GM12878 (cell line): ENCODE measurements around the gene EBI3. TPM values are rescaled to one million over a fixed set of nuclear protein-coding genes. Genes with fewer than 3 reads are reported as not detected.

ENCODE experiments used
- ATAC-seq: fragments of 200-7000 bp; cut with Tn5 transposase; 3 replicates; pipeline ENCODE4 v1.9.1; 2020; ENCODE audit warnings: mild to moderate bottlenecking, moderate library complexity
- BruUV-seq: library from RNA; stranded (reverse); fragments of 400-500 nt; replicated peaks from 2 replicates; lab custom pipeline; 2021; lab: Mats Ljungman, UMichigan
- CTCF ChIA-PET: fragments of 300-600 bp; sonication (Branson Sonifier 250); formaldehyde crosslinking; extraction: SDS; loops from one replicate; lab custom pipeline; 2021; ENCODE audit warnings: inconsistent platforms; lab: Yijun Ruan, JAX
- POLR2A ChIA-PET: fragments of 350-600 bp; formaldehyde crosslinking; extraction: SDS; loops from one replicate; lab custom pipeline; 2021; ENCODE audit warnings: inconsistent platforms; lab: Charles Lee
- RAD21 ChIA-PET: fragments of 300-600 bp; sonication (Branson Sonifier 250); formaldehyde crosslinking; loops from one replicate; lab custom pipeline; 2023; ENCODE audit warnings: antibody characterized with exemption; ENCODE audit not compliant: unreplicated experiment; lab: Charles Lee
- SMC1A ChIA-PET: fragments of 300-600 bp; sonication (Branson Sonifier 250); formaldehyde crosslinking; loops from one replicate; lab custom pipeline; 2023; ENCODE audit not compliant: unreplicated experiment, uncharacterized antibody; lab: Charles Lee
- DNase-seq: peaks from one replicate; pipeline ENCODE4 v3.0.0-alpha.2; 2011; ENCODE audit warnings: low read depth, low spot score
- FAIRE-seq: peaks from 3 replicates; lab custom pipeline; 2011; peaks lifted over from hg19 to GRCh38; lab: Jason Lieb, UNC
- H2AFZ ChIP-seq: 2 replicates; pipeline ENCODE4 v1.6.0; 2011; ENCODE audit warnings: low read depth, low read length, control low read depth; ENCODE audit not compliant: control insufficient read depth
- H3K27ac ChIP-seq: 2 replicates; pipeline ENCODE4 v1.5.1; 2011; ENCODE audit warnings: control low read depth; ENCODE audit not compliant: control insufficient read depth, insufficient read depth
- H3K27me3 ChIP-seq, 2 experiments: replicated peaks in 1 of 2; 2 replicates each; pipeline versions ENCODE4 v1.6.0 to v1.6.1; 2011; ENCODE audit warnings: low read length in 1 of 2; ENCODE audit not compliant: control insufficient read depth in 2 of 2, insufficient read depth in 2 of 2
- H3K36me3 ChIP-seq, 2 experiments: 2 replicates each; pipeline ENCODE4 v1.5.1; 2011; ENCODE audit warnings: low read length in 1 of 2; ENCODE audit not compliant: control insufficient read depth in 2 of 2, insufficient read depth in 2 of 2
- H3K4me1 ChIP-seq: 2 replicates; pipeline ENCODE4 v1.6.1; 2011; ENCODE audit warnings: mild to moderate bottlenecking, low read length, moderate library complexity, mixed read lengths; ENCODE audit not compliant: control insufficient read depth, insufficient read depth
- H3K4me2 ChIP-seq: 2 replicates; pipeline ENCODE4 v1.6.0; 2011; ENCODE audit warnings: control low read depth; ENCODE audit not compliant: control insufficient read depth, insufficient read depth
- H3K4me3 ChIP-seq: fragments of 200-600 bp; sonication (generic); 2 replicates; pipeline ENCODE4 v1.5.1; 2016
- H3K79me2 ChIP-seq: 2 replicates; pipeline ENCODE4 v1.6.0; 2011; ENCODE audit warnings: low read length; ENCODE audit not compliant: control insufficient read depth, insufficient read depth
- H3K9ac ChIP-seq: 2 replicates; pipeline ENCODE4 v1.8.0; 2011; ENCODE audit warnings: low read length, control low read depth, mixed read lengths; ENCODE audit not compliant: control insufficient read depth, insufficient read depth
- H3K9me3 ChIP-seq: replicated peaks from 3 replicates; pipeline ENCODE4 v1.5.1; 2011; ENCODE audit warnings: mild to moderate bottlenecking, low read length; ENCODE audit not compliant: control insufficient read depth, insufficient read depth
- H4K20me1 ChIP-seq: 2 replicates; pipeline ENCODE4 v1.6.0; 2011; ENCODE audit not compliant: control insufficient read depth, insufficient read depth
- BHLHE40 ChIP-seq, 2 experiments: fragments of 450-650 bp in 1 of 2; IDR thresholded peaks; 2 replicates each; pipeline ENCODE4 v1.6.1; 2011 to 2017; ENCODE audit warnings: low read depth in 2 of 2, borderline replicate concordance in 1 of 2, improper control_type of control experiment in 1 of 2, low read length in 1 of 2, mild to moderate bottlenecking in 1 of 2
- EP300 ChIP-seq, 2 experiments: fragments of 150-350 bp in 1 of 2; IDR thresholded peaks; 2 replicates each; pipeline ENCODE4 v1.6.1; 2011 to 2012; ENCODE audit warnings: low read depth in 2 of 2, low read length in 2 of 2, borderline replicate concordance in 1 of 2, improper control_type of control experiment in 1 of 2, inconsistent platforms in 1 of 2; ENCODE audit not compliant: control insufficient read depth in 1 of 2
- PAX5 ChIP-seq: IDR thresholded peaks from 2 replicates; pipeline ENCODE4 v1.6.1; 2011; ENCODE audit warnings: low read depth, low read length, borderline replicate concordance
- WGBS: methylation state at CpG from one replicate; pipeline ENCODE4 v1.1.6; 2016; ENCODE audit warnings: low lambda C conversion rate; ENCODE audit not compliant: insufficient replicate concordance, insufficient coverage; ENCODE audit errors: missing lambda C conversion rate; 5-methylcytosine and 5-hydroxymethylcytosine counted together
- in situ Hi-C: fragments of 300-500 bp; cut with MboI; formaldehyde crosslinking; loops from 9 replicates; pipeline ENCODE4 v1.14.3; 2018; ENCODE audit warnings: mixed read lengths
- intact Hi-C: fragments of 100-400 bp; cut with micrococcal nuclease; formaldehyde crosslinking; loops from one replicate; pipeline ENCODE4 v1.14.2; 2022; ENCODE audit not compliant: unreplicated experiment
- polyA plus RNA-seq, 11 experiments: library from polyadenylated mRNA; depleted of rRNA in 4 of 11; unstranded in 6 of 11; stranded (reverse) in 5 of 11; fragments of >200 nt; fragmentation: Nextera tagmentation in 4 of 11; fragmentation: Illumina TruSeq in 1 of 11; extraction: Ambion mirVana in 4 of 11; extraction: Trizol in 1 of 11; gene quantifications; 1 replicate in 1 of 11; 2 replicates in 10 of 11; pipeline versions ENCODE4 v1.2.1 to v1.2.3, GENCODE V29; 2011 to 2016; ENCODE audit warnings: inconsistent platforms in 2 of 11, missing spikeins in 2 of 11, low read depth in 1 of 11
- total RNA-seq, 4 experiments: library from RNA; depleted of rRNA in 3 of 4; stranded (reverse); fragments of >200 nt in 3 of 4; fragmentation: Illumina TruSeq in 1 of 4; extraction: Trizol in 1 of 4; gene quantifications; 2 replicates each; pipeline versions ENCODE4 v1.2.1 to v1.2.3, GENCODE V29; 2013 to 2021
- TF ChIP-seq, protein P1 (sequence below): IDR thresholded peaks from 2 replicates; pipeline ENCODE4 v1.6.1; 2012; ENCODE audit warnings: low read depth, low read length, improper control_type of control experiment
- TF ChIP-seq, protein P2 (sequence below): fragments of 450-650 bp; formaldehyde crosslinking; IDR thresholded peaks from 2 replicates; pipeline ENCODE4 v1.4.0; 2020; ENCODE audit warnings: mild to moderate bottlenecking, moderate library complexity
- TF ChIP-seq, protein P3 (sequence below): fragments of 450-650 bp; IDR thresholded peaks from 2 replicates; pipeline ENCODE4 v1.6.1; 2016; ENCODE audit warnings: mild to moderate bottlenecking
- TF ChIP-seq, protein P4 (sequence below): fragments of 450-650 bp; IDR thresholded peaks from 2 replicates; pipeline ENCODE4 v1.6.1; 2017; ENCODE audit warnings: borderline replicate concordance
- TF ChIP-seq, protein P5 (sequence below): fragments of 450-650 bp; IDR thresholded peaks from 2 replicates; pipeline ENCODE4 v1.6.1; 2017; ENCODE audit warnings: antibody characterized with exemption, mild to moderate bottlenecking, moderate library complexity

EBI3 gene
- total and polyA plus RNA-seq, 10 of the 15 experiments (the other 5 are each of a cell fraction or from before 2014, with no cell fraction given), result 22.0 to 288 (median 186) TPM

DNA sequence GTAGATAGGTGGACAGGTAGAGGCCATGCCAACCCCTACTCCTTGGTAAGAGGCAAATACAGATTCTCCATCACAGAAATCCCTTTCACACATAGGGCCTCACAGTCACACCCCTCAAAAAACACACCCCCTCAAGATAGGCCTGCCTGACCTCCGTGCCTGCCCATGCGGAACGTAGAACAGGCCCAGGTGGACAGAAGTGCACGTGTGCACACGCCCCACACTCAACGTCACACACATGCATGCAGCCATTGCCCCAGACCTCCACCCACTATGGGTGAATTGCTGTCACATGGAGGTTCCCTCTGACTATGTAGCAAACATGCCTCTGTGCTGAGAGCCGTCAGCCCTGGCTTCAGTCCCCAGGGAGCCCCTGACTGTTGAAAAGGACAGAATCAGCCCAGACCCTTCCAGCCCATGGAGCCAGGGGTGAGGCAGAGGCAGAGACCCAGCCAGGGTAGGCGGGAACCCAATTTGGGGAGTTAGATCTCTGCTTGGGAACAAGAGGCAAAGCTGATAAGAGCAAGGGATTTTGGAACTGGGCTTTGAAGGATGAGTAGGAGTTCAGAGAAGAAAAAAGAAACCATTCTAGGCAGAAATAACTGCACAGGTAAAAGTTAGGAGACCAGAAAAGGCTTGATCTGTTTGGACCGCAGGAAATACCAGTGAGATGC is 43.8 kb upstream of the EBI3 start:
- FAIRE-seq (no peak), ATAC-seq (no peak), DNase-seq (no peak)
- no peaks in the 10 kb centered on the region for H3K36me3 ChIP-seq
- in situ Hi-C loops, result no loop called here
- WGBS, result 32% methylated on average over 9 of the region's 9 CpGs
- H3K79me2 ChIP-seq, result peaks cover 14% of the 10 kb centered on the region
- peaks cover 11% of the 10 kb centered on the region for H3K4me1 ChIP-seq
- BruUV-seq, result no TSS peak
- no peaks in the 10 kb centered on the region for H3K9me3 ChIP-seq
- H3K27ac ChIP-seq, result no peak overlapping the region
- ChIA-PET POLR2A (no interaction called here), CTCF (interaction anchor here (1.5 to 4.7 kb wide), 2 partner anchors 32 to 46 kb away, joined by 4 to 32 read pairs; partner anchors contain the start of gene CREB3L3), RAD21 (no interaction called here), SMC1A (no interaction called here)
- H3K9ac ChIP-seq, result no peak overlapping the region
- no peak overlapping the region for H3K4me3 ChIP-seq
- H3K4me2 ChIP-seq, result no peak overlapping the region
- H2AFZ ChIP-seq, result no peak overlapping the region
- intact Hi-C loops, result loop anchor here (2.0 to 10.0 kb wide), 2 partner anchors 121 to 199 kb away; partner anchors contain the start of gene ZBTB7A
- no peaks in the 10 kb centered on the region for H3K27me3 ChIP-seq
- 0 out of 2 replicates have a peak, but pooled peaks cover 2% of the 10 kb centered on the region for H4K20me1 ChIP-seq
- TF ChIP-seq, protein P1, sequence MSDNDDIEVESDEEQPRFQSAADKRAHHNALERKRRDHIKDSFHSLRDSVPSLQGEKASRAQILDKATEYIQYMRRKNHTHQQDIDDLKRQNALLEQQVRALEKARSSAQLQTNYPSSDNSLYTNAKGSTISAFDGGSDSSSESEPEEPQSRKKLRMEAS, result no peak
- TF ChIP-seq BHLHE40 (IDR thresholded peaks at IDR 0.05; ENCODE audit: borderline replicate concordance in 1 of 2, low read depth in 2 of 2, low read length in 1 of 2), result peak in 1 of 2 experiments; percentile 55; a peak in 2 of 4 replicates
- TF ChIP-seq, protein P2, sequence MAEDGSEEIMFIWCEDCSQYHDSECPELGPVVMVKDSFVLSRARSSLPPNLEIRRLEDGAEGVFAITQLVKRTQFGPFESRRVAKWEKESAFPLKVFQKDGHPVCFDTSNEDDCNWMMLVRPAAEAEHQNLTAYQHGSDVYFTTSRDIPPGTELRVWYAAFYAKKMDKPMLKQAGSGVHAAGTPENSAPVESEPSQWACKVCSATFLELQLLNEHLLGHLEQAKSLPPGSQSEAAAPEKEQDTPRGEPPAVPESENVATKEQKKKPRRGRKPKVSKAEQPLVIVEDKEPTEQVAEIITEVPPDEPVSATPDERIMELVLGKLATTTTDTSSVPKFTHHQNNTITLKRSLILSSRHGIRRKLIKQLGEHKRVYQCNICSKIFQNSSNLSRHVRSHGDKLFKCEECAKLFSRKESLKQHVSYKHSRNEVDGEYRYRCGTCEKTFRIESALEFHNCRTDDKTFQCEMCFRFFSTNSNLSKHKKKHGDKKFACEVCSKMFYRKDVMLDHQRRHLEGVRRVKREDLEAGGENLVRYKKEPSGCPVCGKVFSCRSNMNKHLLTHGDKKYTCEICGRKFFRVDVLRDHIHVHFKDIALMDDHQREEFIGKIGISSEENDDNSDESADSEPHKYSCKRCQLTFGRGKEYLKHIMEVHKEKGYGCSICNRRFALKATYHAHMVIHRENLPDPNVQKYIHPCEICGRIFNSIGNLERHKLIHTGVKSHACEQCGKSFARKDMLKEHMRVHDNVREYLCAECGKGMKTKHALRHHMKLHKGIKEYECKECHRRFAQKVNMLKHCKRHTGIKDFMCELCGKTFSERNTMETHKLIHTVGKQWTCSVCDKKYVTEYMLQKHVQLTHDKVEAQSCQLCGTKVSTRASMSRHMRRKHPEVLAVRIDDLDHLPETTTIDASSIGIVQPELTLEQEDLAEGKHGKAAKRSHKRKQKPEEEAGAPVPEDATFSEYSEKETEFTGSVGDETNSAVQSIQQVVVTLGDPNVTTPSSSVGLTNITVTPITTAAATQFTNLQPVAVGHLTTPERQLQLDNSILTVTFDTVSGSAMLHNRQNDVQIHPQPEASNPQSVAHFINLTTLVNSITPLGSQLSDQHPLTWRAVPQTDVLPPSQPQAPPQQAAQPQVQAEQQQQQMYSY (CRISPR knock-in tag), result no peak
- TF ChIP-seq, protein P3, sequence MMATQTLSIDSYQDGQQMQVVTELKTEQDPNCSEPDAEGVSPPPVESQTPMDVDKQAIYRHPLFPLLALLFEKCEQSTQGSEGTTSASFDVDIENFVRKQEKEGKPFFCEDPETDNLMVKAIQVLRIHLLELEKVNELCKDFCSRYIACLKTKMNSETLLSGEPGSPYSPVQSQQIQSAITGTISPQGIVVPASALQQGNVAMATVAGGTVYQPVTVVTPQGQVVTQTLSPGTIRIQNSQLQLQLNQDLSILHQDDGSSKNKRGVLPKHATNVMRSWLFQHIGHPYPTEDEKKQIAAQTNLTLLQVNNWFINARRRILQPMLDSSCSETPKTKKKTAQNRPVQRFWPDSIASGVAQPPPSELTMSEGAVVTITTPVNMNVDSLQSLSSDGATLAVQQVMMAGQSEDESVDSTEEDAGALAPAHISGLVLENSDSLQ, result no peak
- TF ChIP-seq, protein P4, sequence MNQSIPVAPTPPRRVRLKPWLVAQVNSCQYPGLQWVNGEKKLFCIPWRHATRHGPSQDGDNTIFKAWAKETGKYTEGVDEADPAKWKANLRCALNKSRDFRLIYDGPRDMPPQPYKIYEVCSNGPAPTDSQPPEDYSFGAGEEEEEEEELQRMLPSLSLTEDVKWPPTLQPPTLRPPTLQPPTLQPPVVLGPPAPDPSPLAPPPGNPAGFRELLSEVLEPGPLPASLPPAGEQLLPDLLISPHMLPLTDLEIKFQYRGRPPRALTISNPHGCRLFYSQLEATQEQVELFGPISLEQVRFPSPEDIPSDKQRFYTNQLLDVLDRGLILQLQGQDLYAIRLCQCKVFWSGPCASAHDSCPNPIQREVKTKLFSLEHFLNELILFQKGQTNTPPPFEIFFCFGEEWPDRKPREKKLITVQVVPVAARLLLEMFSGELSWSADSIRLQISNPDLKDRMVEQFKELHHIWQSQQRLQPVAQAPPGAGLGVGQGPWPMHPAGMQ, result no peak
- TF ChIP-seq PAX5, result peak; percentile 81; the same call in 1 of the 2 replicates
- TF ChIP-seq, protein P5, sequence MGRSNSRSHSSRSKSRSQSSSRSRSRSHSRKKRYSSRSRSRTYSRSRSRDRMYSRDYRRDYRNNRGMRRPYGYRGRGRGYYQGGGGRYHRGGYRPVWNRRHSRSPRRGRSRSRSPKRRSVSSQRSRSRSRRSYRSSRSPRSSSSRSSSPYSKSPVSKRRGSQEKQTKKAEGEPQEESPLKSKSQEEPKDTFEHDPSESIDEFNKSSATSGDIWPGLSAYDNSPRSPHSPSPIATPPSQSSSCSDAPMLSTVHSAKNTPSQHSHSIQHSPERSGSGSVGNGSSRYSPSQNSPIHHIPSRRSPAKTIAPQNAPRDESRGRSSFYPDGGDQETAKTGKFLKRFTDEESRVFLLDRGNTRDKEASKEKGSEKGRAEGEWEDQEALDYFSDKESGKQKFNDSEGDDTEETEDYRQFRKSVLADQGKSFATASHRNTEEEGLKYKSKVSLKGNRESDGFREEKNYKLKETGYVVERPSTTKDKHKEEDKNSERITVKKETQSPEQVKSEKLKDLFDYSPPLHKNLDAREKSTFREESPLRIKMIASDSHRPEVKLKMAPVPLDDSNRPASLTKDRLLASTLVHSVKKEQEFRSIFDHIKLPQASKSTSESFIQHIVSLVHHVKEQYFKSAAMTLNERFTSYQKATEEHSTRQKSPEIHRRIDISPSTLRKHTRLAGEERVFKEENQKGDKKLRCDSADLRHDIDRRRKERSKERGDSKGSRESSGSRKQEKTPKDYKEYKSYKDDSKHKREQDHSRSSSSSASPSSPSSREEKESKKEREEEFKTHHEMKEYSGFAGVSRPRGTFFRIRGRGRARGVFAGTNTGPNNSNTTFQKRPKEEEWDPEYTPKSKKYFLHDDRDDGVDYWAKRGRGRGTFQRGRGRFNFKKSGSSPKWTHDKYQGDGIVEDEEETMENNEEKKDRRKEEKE, result no peak
- TF ChIP-seq EP300 (IDR thresholded peaks at IDR 0.05; ENCODE audit: borderline replicate concordance in 1 of 2, control insufficient read depth in 1 of 2, low read depth in 2 of 2, low read length in 2 of 2), result no peak
